GM19455 (cell line): ENCODE data around the gene KBTBD13.

Source experiments
- ATAC-seq: cut with Tn5 transposase; IDR thresholded peaks from one replicate; pipeline ENCODE4 v1.9.1; 2021; ENCODE audit not compliant: unreplicated experiment

Gene KBTBD13

GRCh38 chr15:65105038-65105437 is 28.5 kb downstream of the KBTBD13 start:
- ATAC-seq: no peak

- ATAC-seq: no peak
Observed at GRCh38 chr15:65106011-65106590, 29.6 kb downstream of the KBTBD13 start.

- no peak for ATAC-seq
Observed at GRCh38 chr15:65110676-65111292, 34.2 kb downstream of the KBTBD13 start.

- no peak for ATAC-seq
Observed at GRCh38 chr15:65115086-65115485, 38.5 kb downstream of the KBTBD13 start, which contains the start of gene UBAP1L. Gene UBAP1L, minus strand, starts transcription at chr15:65115200. Its CDS starts 8,985 bp downstream, at chr15:65106215.

- ATAC-seq: no peak
Observed at GRCh38 chr15:65115542-65115941, 39.0 kb downstream of the KBTBD13 start.
